GM18505 (cell line): ENCODE results near the gene ERGIC1.

Experiments used
- ATAC-seq: cut with Tn5 transposase; IDR thresholded peaks from one replicate; pipeline ENCODE4 v1.9.1; 2021; ENCODE audit not compliant: unreplicated experiment
- POLR2A ChIP-seq: IDR thresholded peaks from 4 replicates; pipeline ENCODE4 v1.6.1; 2011; ENCODE audit warnings: borderline replicate concordance; ENCODE audit not compliant: insufficient read depth, insufficient read length; ENCODE audit errors: extremely low read depth

Gene ERGIC1

GRCh38 chr5:172988276-172988675 lies 154.2 kb downstream of the ERGIC1 start:
- ATAC-seq = no peak
- no peak for TF ChIP-seq POLR2A

- TF ChIP-seq POLR2A = no peak
- ATAC-seq = no peak
These were observed 156.7 kb downstream of the ERGIC1 start for GRCh38 chr5:172990776-172991175.

GRCh38 chr5:172994405-172994804 lies 160.4 kb downstream of the ERGIC1 start:
- no peak for TF ChIP-seq POLR2A
- ATAC-seq = no peak

- no peak for TF ChIP-seq POLR2A
- ATAC-seq = no peak
These were observed 165.4 kb downstream of the ERGIC1 start for GRCh38 chr5:172999372-172999973.

- no peak for ATAC-seq
- TF ChIP-seq POLR2A = no peak
These were observed 165.9 kb downstream of the ERGIC1 start for GRCh38 chr5:172999974-173000373.

GRCh38 chr5:173001229-173001841 lies 167.3 kb downstream of the ERGIC1 start:
- no peak for ATAC-seq
- TF ChIP-seq POLR2A = no peak
